ENCODE measurements around the gene MTIF3. TPM values are rescaled to one million over a fixed set of nuclear protein-coding genes. Genes with fewer than 3 reads are reported as not detected.

MTIF3 gene
- polyA plus RNA-seq, 1 donor from 2014 or later: 66.5 TPM

GRCh38 chr13:27395007-27395510, 55.3 kb downstream of the MTIF3 start:
- Histone ChIP-seq H3K9me2 (ENCODE audit: insufficient read depth, low read length) (no peaks in the 10 kb centered on the region), H3F3A (ENCODE audit: insufficient read depth, low read length, poor library complexity, severe bottlenecking) (no peaks in the 10 kb centered on the region), H3K79me2 (replicated peaks; ENCODE audit: insufficient read depth, low read length) (no peaks in the 10 kb centered on the region), H3K27ac (ENCODE audit: low read length) (no peak overlapping the region), H3K9me3 (ENCODE audit: low read length) (no peaks in the 10 kb centered on the region), H3K4me2 (ENCODE audit: low read length) (no peak overlapping the region), H4K20me1 (ENCODE audit: insufficient read depth) (no peaks in the 10 kb centered on the region), H3K4me3 (ENCODE audit: low read length) (no peak overlapping the region), H3K36me3 (ENCODE audit: insufficient read depth, low read length) (no peaks in the 10 kb centered on the region), H3K9ac (ENCODE audit: low read length) (no peak overlapping the region), H2AFZ (ENCODE audit: low read depth, low read length) (no peak overlapping the region), H3K27me3 (ENCODE audit: insufficient read depth, low read depth, low read length) (no peaks in the 10 kb centered on the region)
- no peak for TF ChIP-seq TAF1 (IDR thresholded peaks at IDR 0.05; ENCODE audit: low read depth)
- no peak for TF ChIP-seq REST (IDR thresholded peaks at IDR 0.05; ENCODE audit: borderline replicate concordance)
- TF ChIP-seq EP300 (conservative IDR thresholded peaks at IDR 0.05; ENCODE audit: poor library complexity, severe bottlenecking): no peak
- no peak for TF ChIP-seq EZH2 (IDR thresholded peaks at IDR 0.05; ENCODE audit: borderline replicate concordance, insufficient read depth, low read length, poor library complexity, severe bottlenecking)
- TF ChIP-seq POLR2AphosphoS5 (IDR thresholded peaks at IDR 0.05): no peak
- no peak for TF ChIP-seq SMC3 (conservative IDR thresholded peaks at IDR 0.05; ENCODE audit: poor library complexity)
- no peak for TF ChIP-seq RAD21 (conservative IDR thresholded peaks at IDR 0.05)
- TF ChIP-seq MXI1 (conservative IDR thresholded peaks at IDR 0.05; ENCODE audit: poor library complexity, severe bottlenecking): no peak
- no peak for TF ChIP-seq CTCF (IDR thresholded peaks at IDR 0.05; ENCODE audit: poor library complexity, severe bottlenecking)

- no peak overlapping the region for H3K4me2 ChIP-seq (ENCODE audit: low read length)
- H3K27me3 ChIP-seq (ENCODE audit: insufficient read depth, low read depth, low read length): no peaks in the 10 kb centered on the region
- no peaks in the 10 kb centered on the region for H3F3A ChIP-seq (ENCODE audit: insufficient read depth, low read length, poor library complexity, severe bottlenecking)
- TF ChIP-seq TAF1 (IDR thresholded peaks at IDR 0.05; ENCODE audit: low read depth): no peak
- TF ChIP-seq EP300 (conservative IDR thresholded peaks at IDR 0.05; ENCODE audit: poor library complexity, severe bottlenecking): no peak
- no peak for TF ChIP-seq EZH2 (IDR thresholded peaks at IDR 0.05; ENCODE audit: borderline replicate concordance, insufficient read depth, low read length, poor library complexity, severe bottlenecking)
- TF ChIP-seq CTCF (IDR thresholded peaks at IDR 0.05; ENCODE audit: poor library complexity, severe bottlenecking): no peak
- no peak for TF ChIP-seq POLR2AphosphoS5 (IDR thresholded peaks at IDR 0.05)
- no peaks in the 10 kb centered on the region for H3K36me3 ChIP-seq (ENCODE audit: insufficient read depth, low read length)
- no peak overlapping the region for H3K4me3 ChIP-seq (ENCODE audit: low read length)
- H3K9me3 ChIP-seq (ENCODE audit: low read length): no peaks in the 10 kb centered on the region
- no peaks in the 10 kb centered on the region for H4K20me1 ChIP-seq (ENCODE audit: insufficient read depth)
- no peaks in the 10 kb centered on the region for H3K79me2 ChIP-seq (replicated peaks; ENCODE audit: insufficient read depth, low read length)
- H3K27ac ChIP-seq (ENCODE audit: low read length): no peak overlapping the region
- H2AFZ ChIP-seq (ENCODE audit: low read depth, low read length): no peak overlapping the region
- H3K9ac ChIP-seq (ENCODE audit: low read length): no peak overlapping the region
- no peaks in the 10 kb centered on the region for H3K9me2 ChIP-seq (ENCODE audit: insufficient read depth, low read length)
Observed at GRCh38 chr13:27393101-27393500, 57.3 kb downstream of the MTIF3 start.

Measured in neural cell (in vitro differentiated cells).